Left colon (tissue), 2 donors: ENCODE data around the gene NPDC1. TPM values are rescaled to one million over a fixed set of nuclear protein-coding genes. Genes with fewer than 3 reads are reported as not detected.
A peak's percentile ranks its signal among the peaks of the same experiment; 100 is the strongest.

Experiments
- ATAC-seq: fragments of 200-7000 bp; cut with Tn5 transposase; one replicate; pipeline ENCODE4 v1.9.1; 2020; ENCODE audit warnings: mild to moderate bottlenecking, moderate library complexity
- DNase-seq, 2 donors: peaks; one replicate each; pipeline ENCODE4 v3.0.0-alpha.2; 2020
- intact Hi-C, 2 donors: fragments of 100-400 bp; cut with DNase I in 1 of 2; cut with micrococcal nuclease in 1 of 2; formaldehyde crosslinking; loops; one replicate each; pipeline versions ENCODE4 v1.11.2 to v1.14.0; 2022; cut with DNase I, micrococcal nuclease
- total RNA-seq, 2 donors: library from RNA; stranded (reverse); fragmentation: NEBNext Ultra II Directional; extraction: Animal tissue kit (Norgen Biotek cat#: 25700); gene quantifications; one replicate each; pipeline ENCODE4 v1.2.1, GENCODE V29; 2021
- donor health status: DM: no; HTN: no; CAD: no.
- donor health status: DM: yes; HTN: yes; CAD: no.

Gene NPDC1
- total RNA-seq, 2 donors from 2014 or later: 170 to 204 TPM

- intact Hi-C loops: no loop called here
- ATAC-seq (peak; percentile 31), DNase-seq (peak; percentile 81 to 85)
These were observed 31.2 kb upstream of the NPDC1 start, which contains the start of gene UAP1L1 for GRCh38 chr9:137077010-137077747. TSS of gene UAP1L1 (plus strand) at chr9:137077517. CDS start at chr9:137077533, 16 bp downstream.

GRCh38 chr9:137076636-137077009 lies 30.6 kb upstream of the NPDC1 start:
- ATAC-seq (no peak), DNase-seq (no peak)
- intact Hi-C loops: no loop called here

GRCh38 chr9:137075275-137075775 lies 29.3 kb upstream of the NPDC1 start:
- no peak for DNase-seq
- intact Hi-C loops: no loop called here
- no peak for ATAC-seq

GRCh38 chr9:137074657-137075274 lies 28.8 kb upstream of the NPDC1 start:
- intact Hi-C loops: no loop called here
- ATAC-seq (no peak), DNase-seq (peak in 1 of 2 donors; percentile 33)

GRCh38 chr9:137073992-137074399 lies 28.0 kb upstream of the NPDC1 start:
- intact Hi-C loops: no loop called here
- peak in 1 of 2 donors; percentile 56 for DNase-seq

GRCh38 chr9:137071282-137071681 lies 25.3 kb upstream of the NPDC1 start:
- DNase-seq (no peak), ATAC-seq (no peak)
- intact Hi-C loops: no loop called here

More at GRCh38 chr9:137073992-137074399, 28.0 kb upstream of the NPDC1 start:
- ATAC-seq: peak; percentile 18

- intact Hi-C loops: no loop called here
These were observed 24.9 kb upstream of the NPDC1 start for GRCh38 chr9:137070906-137071275.

GRCh38 chr9:137070201-137070905 lies 24.4 kb upstream of the NPDC1 start, which contains the start of gene SAPCD2:
TSS of gene SAPCD2 (minus strand) at chr9:137070557. CDS start at chr9:137070460, 97 bp downstream.
- DNase-seq: peak; percentile 90 to 91
- intact Hi-C loops: no loop called here
- ATAC-seq: peak; percentile 78

More at GRCh38 chr9:137070906-137071275, 24.9 kb upstream of the NPDC1 start:
- ATAC-seq (peak; percentile 6), DNase-seq (no peak)

GRCh38 chr9:137069508-137070091 lies 23.6 kb upstream of the NPDC1 start:
- intact Hi-C loops: no loop called here
- DNase-seq: peak; percentile 27 to 30
- peak; percentile 18 for ATAC-seq

- no peak for DNase-seq
- ATAC-seq: no peak
These were observed 22.8 kb upstream of the NPDC1 start for GRCh38 chr9:137068539-137069507.

GRCh38 chr9:137067860-137068538 lies 22.0 kb upstream of the NPDC1 start:
- ATAC-seq: peak; percentile 61
- intact Hi-C loops: no loop called here

More at GRCh38 chr9:137068539-137069507, 22.8 kb upstream of the NPDC1 start:
- intact Hi-C loops: no loop called here

GRCh38 chr9:137066096-137066861 lies 20.3 kb upstream of the NPDC1 start:
- ATAC-seq (no peak), DNase-seq (no peak)
- intact Hi-C loops: no loop called here

More at GRCh38 chr9:137067860-137068538, 22.0 kb upstream of the NPDC1 start:
- peak; percentile 80 to 85 for DNase-seq

- ATAC-seq (no peak), DNase-seq (no peak)
- intact Hi-C loops: no loop called here
These were observed 19.5 kb upstream of the NPDC1 start for GRCh38 chr9:137065336-137065967.

- DNase-seq: no peak
- ATAC-seq: no peak
- intact Hi-C loops: no loop called here
These were observed 18.8 kb upstream of the NPDC1 start for GRCh38 chr9:137064880-137065164.

- intact Hi-C loops: no loop called here
- ATAC-seq: peak; percentile 68
- DNase-seq: peak in 1 of 2 donors; percentile 79
These were observed 18.3 kb upstream of the NPDC1 start for GRCh38 chr9:137064027-137064879.
